ENCODE results near the gene CWC25. TPM values are rescaled to one million over a fixed set of nuclear protein-coding genes. Genes with fewer than 3 reads are reported as not detected.
A peak's percentile ranks its signal among the peaks of the same experiment; 100 is the strongest.

The CWC25 gene
- total and polyA plus RNA-seq, 2 of the 13 experiments (the other 11 are each of a cell fraction or from before 2014, with no cell fraction given) = 15.6 to 22.7 TPM

DNA sequence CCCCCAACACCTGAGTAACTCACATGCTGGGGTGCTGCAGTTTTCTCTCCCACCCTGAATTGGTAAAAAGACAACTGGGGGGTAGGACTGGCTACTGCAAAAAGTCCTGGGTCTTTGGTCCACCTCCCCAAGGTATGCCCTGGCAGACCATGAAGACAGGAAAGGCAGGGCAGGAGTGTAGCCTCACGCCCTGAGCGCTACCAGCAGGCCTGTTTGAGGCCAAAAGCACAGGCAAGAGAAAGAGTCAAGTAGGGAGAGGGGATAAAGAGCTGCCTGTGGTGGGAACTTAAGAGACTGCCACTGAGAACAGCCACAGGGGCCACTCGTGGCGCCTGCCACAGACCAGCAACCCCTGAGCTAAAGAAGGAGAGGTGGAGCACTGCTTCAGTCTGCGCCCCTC lies 58.8 kb downstream of the CWC25 start (continued):
- TF ChIP-seq, protein P1, sequence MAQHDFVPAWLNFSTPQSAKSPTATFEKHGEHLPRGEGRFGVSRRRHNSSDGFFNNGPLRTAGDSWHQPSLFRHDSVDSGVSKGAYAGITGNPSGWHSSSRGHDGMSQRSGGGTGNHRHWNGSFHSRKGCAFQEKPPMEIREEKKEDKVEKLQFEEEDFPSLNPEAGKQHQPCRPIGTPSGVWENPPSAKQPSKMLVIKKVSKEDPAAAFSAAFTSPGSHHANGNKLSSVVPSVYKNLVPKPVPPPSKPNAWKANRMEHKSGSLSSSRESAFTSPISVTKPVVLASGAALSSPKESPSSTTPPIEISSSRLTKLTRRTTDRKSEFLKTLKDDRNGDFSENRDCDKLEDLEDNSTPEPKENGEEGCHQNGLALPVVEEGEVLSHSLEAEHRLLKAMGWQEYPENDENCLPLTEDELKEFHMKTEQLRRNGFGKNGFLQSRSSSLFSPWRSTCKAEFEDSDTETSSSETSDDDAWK (CRISPR knock-in tag; IDR thresholded peaks at IDR 0.05) = no peak
- TF ChIP-seq, protein P2, sequence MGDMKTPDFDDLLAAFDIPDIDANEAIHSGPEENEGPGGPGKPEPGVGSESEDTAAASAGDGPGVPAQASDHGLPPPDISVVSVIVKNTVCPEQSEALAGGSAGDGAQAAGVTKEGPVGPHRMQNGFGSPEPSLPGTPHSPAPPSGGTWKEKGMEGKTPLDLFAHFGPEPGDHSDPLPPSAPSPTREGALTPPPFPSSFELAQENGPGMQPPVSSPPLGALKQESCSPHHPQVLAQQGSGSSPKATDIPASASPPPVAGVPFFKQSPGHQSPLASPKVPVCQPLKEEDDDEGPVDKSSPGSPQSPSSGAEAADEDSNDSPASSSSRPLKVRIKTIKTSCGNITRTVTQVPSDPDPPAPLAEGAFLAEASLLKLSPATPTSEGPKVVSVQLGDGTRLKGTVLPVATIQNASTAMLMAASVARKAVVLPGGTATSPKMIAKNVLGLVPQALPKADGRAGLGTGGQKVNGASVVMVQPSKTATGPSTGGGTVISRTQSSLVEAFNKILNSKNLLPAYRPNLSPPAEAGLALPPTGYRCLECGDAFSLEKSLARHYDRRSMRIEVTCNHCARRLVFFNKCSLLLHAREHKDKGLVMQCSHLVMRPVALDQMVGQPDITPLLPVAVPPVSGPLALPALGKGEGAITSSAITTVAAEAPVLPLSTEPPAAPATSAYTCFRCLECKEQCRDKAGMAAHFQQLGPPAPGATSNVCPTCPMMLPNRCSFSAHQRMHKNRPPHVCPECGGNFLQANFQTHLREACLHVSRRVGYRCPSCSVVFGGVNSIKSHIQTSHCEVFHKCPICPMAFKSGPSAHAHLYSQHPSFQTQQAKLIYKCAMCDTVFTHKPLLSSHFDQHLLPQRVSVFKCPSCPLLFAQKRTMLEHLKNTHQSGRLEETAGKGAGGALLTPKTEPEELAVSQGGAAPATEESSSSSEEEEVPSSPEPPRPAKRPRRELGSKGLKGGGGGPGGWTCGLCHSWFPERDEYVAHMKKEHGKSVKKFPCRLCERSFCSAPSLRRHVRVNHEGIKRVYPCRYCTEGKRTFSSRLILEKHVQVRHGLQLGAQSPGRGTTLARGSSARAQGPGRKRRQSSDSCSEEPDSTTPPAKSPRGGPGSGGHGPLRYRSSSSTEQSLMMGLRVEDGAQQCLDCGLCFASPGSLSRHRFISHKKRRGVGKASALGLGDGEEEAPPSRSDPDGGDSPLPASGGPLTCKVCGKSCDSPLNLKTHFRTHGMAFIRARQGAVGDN (CRISPR knock-in tag; IDR thresholded peaks at IDR 0.05) = 0 out of 2 replicates have a peak, but pooled peaks have one; percentile 14

DNA sequence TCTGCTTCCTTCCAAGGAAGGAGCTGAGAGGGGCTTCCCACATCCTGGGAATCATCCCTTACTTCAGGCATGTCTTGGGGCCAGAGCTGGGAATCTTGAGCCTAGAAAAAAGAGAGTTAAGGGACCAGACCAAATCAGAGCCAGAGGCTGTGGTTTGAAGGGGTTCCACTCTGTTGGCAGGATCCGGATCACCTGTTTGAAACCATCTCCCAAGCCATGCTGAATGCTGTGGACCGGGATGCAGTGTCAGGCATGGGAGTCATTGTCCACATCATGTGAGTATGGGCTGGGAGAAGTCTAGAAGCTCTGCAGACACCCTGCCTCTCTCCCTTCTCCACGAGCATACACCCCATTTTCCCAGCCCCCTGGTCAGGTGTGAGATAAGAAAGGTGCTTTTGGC lies 62.9 kb downstream of the CWC25 start:
- CTCF ChIA-PET (ENCODE audit: low intra/inter-chr PET ratio, low total read pairs) = no interaction called here
- no peak overlapping the region for H3K27ac ChIP-seq (ENCODE audit: extremely low read length, insufficient read depth, low read length)
- BruUV-seq (replicated peaks) = no TSS peak
- no peaks in the 10 kb centered on the region for H3K9me3 ChIP-seq (ENCODE audit: low read length)
- H3K4me2 ChIP-seq (ENCODE audit: low read depth, low read length) = no peak overlapping the region
- H3K79me2 ChIP-seq (ENCODE audit: insufficient read depth, low read length) = no peaks in the 10 kb centered on the region
- no peak overlapping the region for H3K4me3 ChIP-seq (replicated peaks in 1 of 3; ENCODE audit: insufficient read depth in 1 of 3, low read depth in 2 of 3, low read length in 3 of 3)
- POLR2A ChIA-PET = no interaction called here
- H3K27me3 ChIP-seq (ENCODE audit: control insufficient read depth in 1 of 2, insufficient read depth in 2 of 2, low read length in 2 of 2) = no peaks in the 10 kb centered on the region
- intact Hi-C loops (cut with micrococcal nuclease; ENCODE audit: unreplicated experiment) (no loop called here), in situ Hi-C loops (cut with HindIII; ENCODE audit: extremely low pct_ligation_motif_present, low pct_unique_long_range_greater_than_20kb) (loop anchor here (25.0 kb wide), 1 partner anchor 400 kb away; the partner anchor contains the start of genes ARL5C and PLXDC1)
- DNase-seq (ENCODE audit: low spot score) (no peak), ATAC-seq (no peak), FAIRE-seq (no peak)
- H4K20me1 ChIP-seq (ENCODE audit: insufficient read depth, low read length) = no peaks in the 10 kb centered on the region
- no peaks in the 10 kb centered on the region for H3K4me1 ChIP-seq (ENCODE audit: insufficient read depth, low read length)
- peaks cover 41 to 80% of the 10 kb centered on the region in 2 experiments for H3K36me3 ChIP-seq (replicated peaks in 1 of 2; ENCODE audit: control insufficient read depth in 1 of 2, insufficient read depth in 2 of 2, low read length in 2 of 2)
- H2AFZ ChIP-seq (ENCODE audit: low read length) = no peak overlapping the region
- no peak overlapping the region for H3K9ac ChIP-seq (ENCODE audit: insufficient read depth, low read depth, low read length)
- WGBS (ENCODE audit: low lambda C conversion rate) = 97% methylated on average over 3 of the region's 3 CpGs
- TF ChIP-seq, protein P3, sequence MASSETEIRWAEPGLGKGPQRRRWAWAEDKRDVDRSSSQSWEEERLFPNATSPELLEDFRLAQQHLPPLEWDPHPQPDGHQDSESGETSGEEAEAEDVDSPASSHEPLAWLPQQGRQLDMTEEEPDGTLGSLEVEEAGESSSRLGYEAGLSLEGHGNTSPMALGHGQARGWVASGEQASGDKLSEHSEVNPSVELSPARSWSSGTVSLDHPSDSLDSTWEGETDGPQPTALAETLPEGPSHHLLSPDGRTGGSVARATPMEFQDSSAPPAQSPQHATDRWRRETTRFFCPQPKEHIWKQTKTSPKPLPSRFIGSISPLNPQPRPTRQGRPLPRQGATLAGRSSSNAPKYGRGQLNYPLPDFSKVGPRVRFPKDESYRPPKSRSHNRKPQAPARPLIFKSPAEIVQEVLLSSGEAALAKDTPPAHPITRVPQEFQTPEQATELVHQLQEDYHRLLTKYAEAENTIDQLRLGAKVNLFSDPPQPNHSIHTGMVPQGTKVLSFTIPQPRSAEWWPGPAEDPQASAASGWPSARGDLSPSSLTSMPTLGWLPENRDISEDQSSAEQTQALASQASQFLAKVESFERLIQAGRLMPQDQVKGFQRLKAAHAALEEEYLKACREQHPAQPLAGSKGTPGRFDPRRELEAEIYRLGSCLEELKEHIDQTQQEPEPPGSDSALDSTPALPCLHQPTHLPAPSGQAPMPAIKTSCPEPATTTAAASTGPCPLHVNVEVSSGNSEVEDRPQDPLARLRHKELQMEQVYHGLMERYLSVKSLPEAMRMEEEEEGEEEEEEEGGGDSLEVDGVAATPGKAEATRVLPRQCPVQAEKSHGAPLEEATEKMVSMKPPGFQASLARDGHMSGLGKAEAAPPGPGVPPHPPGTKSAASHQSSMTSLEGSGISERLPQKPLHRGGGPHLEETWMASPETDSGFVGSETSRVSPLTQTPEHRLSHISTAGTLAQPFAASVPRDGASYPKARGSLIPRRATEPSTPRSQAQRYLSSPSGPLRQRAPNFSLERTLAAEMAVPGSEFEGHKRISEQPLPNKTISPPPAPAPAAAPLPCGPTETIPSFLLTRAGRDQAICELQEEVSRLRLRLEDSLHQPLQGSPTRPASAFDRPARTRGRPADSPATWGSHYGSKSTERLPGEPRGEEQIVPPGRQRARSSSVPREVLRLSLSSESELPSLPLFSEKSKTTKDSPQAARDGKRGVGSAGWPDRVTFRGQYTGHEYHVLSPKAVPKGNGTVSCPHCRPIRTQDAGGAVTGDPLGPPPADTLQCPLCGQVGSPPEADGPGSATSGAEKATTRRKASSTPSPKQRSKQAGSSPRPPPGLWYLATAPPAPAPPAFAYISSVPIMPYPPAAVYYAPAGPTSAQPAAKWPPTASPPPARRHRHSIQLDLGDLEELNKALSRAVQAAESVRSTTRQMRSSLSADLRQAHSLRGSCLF (CRISPR knock-in tag; IDR thresholded peaks at IDR 0.05; ENCODE audit: borderline replicate concordance) = no peak
- TF ChIP-seq, protein P4, sequence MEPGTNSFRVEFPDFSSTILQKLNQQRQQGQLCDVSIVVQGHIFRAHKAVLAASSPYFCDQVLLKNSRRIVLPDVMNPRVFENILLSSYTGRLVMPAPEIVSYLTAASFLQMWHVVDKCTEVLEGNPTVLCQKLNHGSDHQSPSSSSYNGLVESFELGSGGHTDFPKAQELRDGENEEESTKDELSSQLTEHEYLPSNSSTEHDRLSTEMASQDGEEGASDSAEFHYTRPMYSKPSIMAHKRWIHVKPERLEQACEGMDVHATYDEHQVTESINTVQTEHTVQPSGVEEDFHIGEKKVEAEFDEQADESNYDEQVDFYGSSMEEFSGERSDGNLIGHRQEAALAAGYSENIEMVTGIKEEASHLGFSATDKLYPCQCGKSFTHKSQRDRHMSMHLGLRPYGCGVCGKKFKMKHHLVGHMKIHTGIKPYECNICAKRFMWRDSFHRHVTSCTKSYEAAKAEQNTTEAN (CRISPR knock-in tag; conservative IDR thresholded peaks at IDR 0.05) = no peak
- TF ChIP-seq ELF3 (CRISPR knock-in tag; IDR thresholded peaks at IDR 0.05) (no peak), ZNF292 (CRISPR knock-in tag; IDR thresholded peaks at IDR 0.05; ENCODE audit: borderline replicate concordance, low read depth) (no peak)
- TF ChIP-seq, protein P5, sequence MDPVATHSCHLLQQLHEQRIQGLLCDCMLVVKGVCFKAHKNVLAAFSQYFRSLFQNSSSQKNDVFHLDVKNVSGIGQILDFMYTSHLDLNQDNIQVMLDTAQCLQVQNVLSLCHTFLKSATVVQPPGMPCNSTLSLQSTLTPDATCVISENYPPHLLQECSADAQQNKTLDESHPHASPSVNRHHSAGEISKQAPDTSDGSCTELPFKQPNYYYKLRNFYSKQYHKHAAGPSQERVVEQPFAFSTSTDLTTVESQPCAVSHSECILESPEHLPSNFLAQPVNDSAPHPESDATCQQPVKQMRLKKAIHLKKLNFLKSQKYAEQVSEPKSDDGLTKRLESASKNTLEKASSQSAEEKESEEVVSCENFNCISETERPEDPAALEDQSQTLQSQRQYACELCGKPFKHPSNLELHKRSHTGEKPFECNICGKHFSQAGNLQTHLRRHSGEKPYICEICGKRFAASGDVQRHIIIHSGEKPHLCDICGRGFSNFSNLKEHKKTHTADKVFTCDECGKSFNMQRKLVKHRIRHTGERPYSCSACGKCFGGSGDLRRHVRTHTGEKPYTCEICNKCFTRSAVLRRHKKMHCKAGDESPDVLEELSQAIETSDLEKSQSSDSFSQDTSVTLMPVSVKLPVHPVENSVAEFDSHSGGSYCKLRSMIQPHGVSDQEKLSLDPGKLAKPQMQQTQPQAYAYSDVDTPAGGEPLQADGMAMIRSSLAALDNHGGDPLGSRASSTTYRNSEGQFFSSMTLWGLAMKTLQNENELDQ (CRISPR knock-in tag; IDR thresholded peaks at IDR 0.05; ENCODE audit: borderline replicate concordance) = no peak

Measured in HepG2 (cell line).